NCI-H2081 (cell line): ENCODE data around the gene FIBIN.
"Not testable (repeated sequence)": the region's sequence is repeated elsewhere in the genome, so short reads cannot be mapped to it uniquely, and the experiment has no call there.

Source experiments
- DNase-seq, 2 experiments: peaks; one replicate each; lab custom pipeline; 2025; lab: John Stamatoyannopoulos, UW

The FIBIN gene

GRCh38 chr11:26993965-26994457 lies at the start of gene FIBIN:
Gene FIBIN (plus strand): TSS chr11:26994112. CDS start chr11:26994527, 415 bp downstream.
- DNase-seq = no peak

- no peak for DNase-seq
Measured at GRCh38 chr11:26944866-26945664, 48.8 kb upstream of the FIBIN start.

GRCh38 chr11:26946257-26946716 lies 47.6 kb upstream of the FIBIN start:
- DNase-seq = no peak

GRCh38 chr11:26947379-26947844 lies 46.5 kb upstream of the FIBIN start:
- DNase-seq = no peak

- DNase-seq = no peak
Measured at GRCh38 chr11:26947904-26948639, 45.8 kb upstream of the FIBIN start.

- DNase-seq = no peak
Measured at GRCh38 chr11:26948881-26949280, 45.0 kb upstream of the FIBIN start.

- no peak for DNase-seq
Measured at GRCh38 chr11:26949846-26950245, 44.1 kb upstream of the FIBIN start.

- DNase-seq = no peak
Measured at GRCh38 chr11:26950260-26950719, 43.6 kb upstream of the FIBIN start.

- DNase-seq = no peak
Measured at GRCh38 chr11:26951809-26952515, 42.0 kb upstream of the FIBIN start.

GRCh38 chr11:26953770-26954392 lies 40.0 kb upstream of the FIBIN start:
- DNase-seq = no peak

- peak in 1 of 2 experiments; percentile 3 for DNase-seq
Measured at GRCh38 chr11:26958005-26958701, 35.8 kb upstream of the FIBIN start.

GRCh38 chr11:26958702-26959049 lies 35.2 kb upstream of the FIBIN start:
- DNase-seq = no peak

- no peak for DNase-seq
Measured at GRCh38 chr11:26960281-26960680, 33.6 kb upstream of the FIBIN start.

GRCh38 chr11:26963764-26964163 lies 30.1 kb upstream of the FIBIN start:
- no peak for DNase-seq

GRCh38 chr11:26964339-26964738 lies 29.6 kb upstream of the FIBIN start:
- DNase-seq = no peak

GRCh38 chr11:26964847-26965485 lies 28.9 kb upstream of the FIBIN start:
- not testable (repeated sequence) for DNase-seq

GRCh38 chr11:26971961-26972360 lies 22.0 kb upstream of the FIBIN start:
- DNase-seq = no peak

GRCh38 chr11:26974069-26974783 lies 19.7 kb upstream of the FIBIN start:
- DNase-seq = no peak

- no peak for DNase-seq
Measured at GRCh38 chr11:26974996-26975395, 18.9 kb upstream of the FIBIN start.

GRCh38 chr11:26976389-26976788 lies 17.5 kb upstream of the FIBIN start:
- DNase-seq = no peak
